ENCODE results near the gene DCLK3.

The DCLK3 gene

GRCh38 chr3:36696799-36697198 is 67.6 kb downstream of the DCLK3 start:
- TF ChIP-seq, protein P1, sequence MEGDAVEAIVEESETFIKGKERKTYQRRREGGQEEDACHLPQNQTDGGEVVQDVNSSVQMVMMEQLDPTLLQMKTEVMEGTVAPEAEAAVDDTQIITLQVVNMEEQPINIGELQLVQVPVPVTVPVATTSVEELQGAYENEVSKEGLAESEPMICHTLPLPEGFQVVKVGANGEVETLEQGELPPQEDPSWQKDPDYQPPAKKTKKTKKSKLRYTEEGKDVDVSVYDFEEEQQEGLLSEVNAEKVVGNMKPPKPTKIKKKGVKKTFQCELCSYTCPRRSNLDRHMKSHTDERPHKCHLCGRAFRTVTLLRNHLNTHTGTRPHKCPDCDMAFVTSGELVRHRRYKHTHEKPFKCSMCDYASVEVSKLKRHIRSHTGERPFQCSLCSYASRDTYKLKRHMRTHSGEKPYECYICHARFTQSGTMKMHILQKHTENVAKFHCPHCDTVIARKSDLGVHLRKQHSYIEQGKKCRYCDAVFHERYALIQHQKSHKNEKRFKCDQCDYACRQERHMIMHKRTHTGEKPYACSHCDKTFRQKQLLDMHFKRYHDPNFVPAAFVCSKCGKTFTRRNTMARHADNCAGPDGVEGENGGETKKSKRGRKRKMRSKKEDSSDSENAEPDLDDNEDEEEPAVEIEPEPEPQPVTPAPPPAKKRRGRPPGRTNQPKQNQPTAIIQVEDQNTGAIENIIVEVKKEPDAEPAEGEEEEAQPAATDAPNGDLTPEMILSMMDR (IDR thresholded peaks at IDR 0.05; ENCODE audit: low read depth, low read length) = no peak
- H3K4me3 ChIP-seq (replicated peaks in 1 of 2; ENCODE audit: low read depth in 2 of 2, low read length in 2 of 2) = no peak overlapping the region
- no peak for DNase-seq (ENCODE audit: low read depth in 2 of 2)

DNA sequence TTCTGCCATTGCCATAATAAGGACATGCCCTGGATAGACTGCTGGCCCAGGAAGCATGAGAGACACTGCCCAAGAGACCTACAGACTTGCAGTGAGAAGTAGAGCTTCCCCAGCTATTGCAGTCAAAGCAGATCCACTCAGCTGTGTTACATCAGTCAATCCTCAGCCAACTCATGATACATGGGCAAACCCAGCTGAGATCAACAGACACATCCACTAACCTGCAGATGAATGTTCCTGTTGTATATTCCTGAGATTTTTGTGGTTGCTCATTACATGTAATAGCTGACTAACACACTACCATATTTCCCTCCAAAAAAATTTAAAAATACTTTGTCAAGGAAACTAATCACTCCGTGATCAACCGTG is 68.6 kb downstream of the DCLK3 start:
- no peak overlapping the region for H3K4me3 ChIP-seq (replicated peaks in 1 of 2; ENCODE audit: low read depth in 2 of 2, low read length in 2 of 2)
- TF ChIP-seq, protein P1 (IDR thresholded peaks at IDR 0.05; ENCODE audit: low read depth, low read length) = no peak
- DNase-seq (ENCODE audit: low read depth in 2 of 2) = peak in 1 of 2 donors; percentile 82

DNA sequence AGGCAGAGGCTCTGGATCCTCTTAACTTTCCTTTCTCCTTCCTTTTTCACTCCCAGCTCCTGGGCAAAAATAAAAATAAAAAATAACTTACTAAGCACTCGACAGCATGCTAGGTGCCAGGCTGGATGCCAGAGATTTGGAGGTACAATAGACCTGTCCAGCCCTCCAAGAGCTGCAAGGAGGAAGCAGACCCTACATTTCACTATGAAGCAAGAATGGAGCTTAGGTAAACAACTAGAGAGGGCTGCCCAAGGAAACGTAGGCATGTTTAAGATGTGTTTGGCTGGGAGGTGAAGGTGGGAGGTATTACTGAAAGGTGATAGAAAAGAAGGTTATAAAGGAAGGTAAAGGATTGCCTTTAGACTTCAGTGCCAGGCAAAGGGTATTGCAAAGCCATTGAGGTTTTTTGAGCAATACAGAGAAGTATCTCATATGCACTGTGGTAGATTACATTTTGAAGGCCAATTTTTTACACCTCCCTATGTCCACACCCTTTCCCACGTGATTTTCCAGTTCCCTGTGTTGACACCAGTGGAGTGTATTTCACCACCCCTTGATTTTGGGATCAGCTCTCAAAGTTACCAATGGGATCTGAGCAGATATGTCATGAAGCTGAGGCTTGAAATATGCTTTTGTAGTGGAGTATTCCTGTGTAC is 69.1 kb downstream of the DCLK3 start:
- no peak overlapping the region for H3K4me3 ChIP-seq (replicated peaks in 1 of 2; ENCODE audit: low read depth in 2 of 2, low read length in 2 of 2)
- no peak for DNase-seq (ENCODE audit: low read depth in 2 of 2)
- TF ChIP-seq, protein P1 (IDR thresholded peaks at IDR 0.05; ENCODE audit: low read depth, low read length) = no peak

DNA sequence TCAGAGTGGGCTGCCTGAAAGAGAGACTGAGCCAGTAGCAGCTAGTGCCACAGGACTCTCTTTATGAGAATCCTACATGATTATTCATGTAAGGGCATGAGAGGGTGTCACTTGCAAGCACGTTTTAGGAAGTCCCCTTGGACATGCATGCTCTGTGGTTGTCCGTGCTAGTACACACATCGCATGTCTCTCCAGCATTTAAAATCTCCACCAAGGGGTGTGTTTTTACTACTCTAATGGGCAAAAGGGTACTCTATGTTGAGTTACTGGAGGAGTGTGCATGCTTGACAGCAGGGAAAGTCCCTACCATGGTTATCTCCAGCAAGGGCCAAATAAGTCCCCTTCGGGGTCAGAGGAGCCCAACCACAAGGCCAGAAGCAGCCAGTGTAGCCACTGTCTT is 70.7 kb downstream of the DCLK3 start:
- no peak for DNase-seq (ENCODE audit: low read depth in 2 of 2)
- TF ChIP-seq, protein P1 (IDR thresholded peaks at IDR 0.05; ENCODE audit: low read depth, low read length) = no peak
- no peak overlapping the region for H3K4me3 ChIP-seq (replicated peaks in 1 of 2; ENCODE audit: low read depth in 2 of 2, low read length in 2 of 2)

DNA sequence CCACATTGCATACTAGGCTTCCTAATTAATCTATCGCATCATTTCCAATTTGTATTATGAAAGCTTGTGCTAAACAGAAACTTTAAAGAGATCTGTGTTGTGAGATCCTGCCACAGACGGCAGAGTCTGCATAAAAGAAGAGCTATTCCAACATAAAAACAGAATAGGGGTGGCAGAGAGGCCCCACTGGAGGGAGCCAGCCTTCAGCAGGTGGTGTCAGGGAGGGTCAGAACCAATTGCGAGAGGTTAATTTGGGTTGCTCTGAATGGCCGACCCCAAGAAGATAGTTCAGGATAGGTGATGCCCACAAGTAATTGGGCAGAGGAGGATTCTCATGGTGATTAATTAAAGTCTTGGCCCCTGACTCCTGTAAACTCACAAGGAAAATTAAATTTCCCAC is 74.8 kb downstream of the DCLK3 start:
- no peak overlapping the region for H3K4me3 ChIP-seq (replicated peaks in 1 of 2; ENCODE audit: low read depth in 2 of 2, low read length in 2 of 2)
- TF ChIP-seq, protein P1 (IDR thresholded peaks at IDR 0.05; ENCODE audit: low read depth, low read length) = no peak
- DNase-seq (ENCODE audit: low read depth in 2 of 2) = no peak

DNA sequence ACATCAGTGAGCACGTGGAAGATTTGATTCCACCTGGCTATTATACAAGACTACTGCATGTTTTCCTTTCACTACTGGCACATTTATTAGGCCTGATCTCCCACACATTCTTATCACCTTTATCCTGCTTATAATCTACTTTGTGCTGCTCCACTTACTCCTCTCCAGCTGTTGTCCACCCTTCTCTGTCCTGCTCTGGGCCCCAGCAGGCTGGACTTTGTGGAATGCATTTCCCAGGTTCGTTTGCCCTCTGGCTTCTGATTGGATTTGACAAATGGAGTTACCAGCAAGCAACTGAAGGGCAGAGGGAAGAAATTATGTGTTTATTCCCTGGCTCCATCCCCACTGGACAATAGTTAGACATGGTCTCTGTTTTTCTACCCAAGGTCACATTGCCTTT is 75.5 kb downstream of the DCLK3 start:
- no peak overlapping the region for H3K4me3 ChIP-seq (replicated peaks in 1 of 2; ENCODE audit: low read depth in 2 of 2, low read length in 2 of 2)
- no peak for DNase-seq (ENCODE audit: low read depth in 2 of 2)
- TF ChIP-seq, protein P1 (IDR thresholded peaks at IDR 0.05; ENCODE audit: low read depth, low read length) = no peak

- no peak overlapping the region for H3K4me3 ChIP-seq (replicated peaks in 1 of 2; ENCODE audit: low read depth in 2 of 2, low read length in 2 of 2)
- DNase-seq (ENCODE audit: low read depth in 2 of 2) = no peak
- TF ChIP-seq, protein P1 (IDR thresholded peaks at IDR 0.05; ENCODE audit: low read depth, low read length) = no peak
Observed at GRCh38 chr3:36686516-36686915, 77.8 kb downstream of the DCLK3 start.
